ENCODE measurements around the gene CEP128.

DNA sequence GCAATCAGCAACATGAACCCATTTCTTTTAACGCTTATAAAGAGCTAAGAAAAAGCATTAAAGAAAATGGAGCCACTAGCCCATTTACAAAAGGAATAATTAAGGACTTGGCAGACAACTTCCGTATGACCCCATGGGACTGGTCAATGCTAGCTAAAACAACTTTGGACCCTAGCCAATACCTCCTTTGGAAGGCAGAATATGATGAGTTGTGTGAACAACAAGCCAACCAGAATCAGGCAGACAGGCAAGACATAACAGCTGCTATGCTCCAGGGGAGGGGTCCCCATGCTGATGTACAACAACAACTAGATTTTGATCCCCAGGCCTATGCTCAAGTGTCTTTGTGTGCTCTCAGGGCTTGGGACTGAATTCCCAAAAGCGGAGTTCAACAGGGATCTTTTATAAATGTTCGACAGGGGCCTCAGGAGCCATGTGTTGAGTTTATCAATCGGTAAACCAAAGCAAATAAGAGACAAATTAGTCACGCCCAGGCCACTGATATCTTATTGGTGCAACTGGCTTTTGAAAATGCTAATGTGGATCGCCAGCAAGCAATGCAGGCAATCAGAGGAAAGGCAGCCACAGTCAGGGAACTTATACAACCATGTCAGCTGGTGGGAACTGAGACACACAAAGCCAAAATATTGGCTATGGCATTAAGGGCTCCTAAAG is 475.9 kb downstream of the CEP128 start:
- no peak for TF ChIP-seq USF2 (IDR thresholded peaks at IDR 0.05; ENCODE audit: borderline replicate concordance, low read depth, low read length)
- no peak for TF ChIP-seq EP300 (IDR thresholded peaks at IDR 0.05; ENCODE audit: borderline replicate concordance in 1 of 2, low read depth in 1 of 2, low read length in 1 of 2)
- no peak for TF ChIP-seq RFX5 (IDR thresholded peaks at IDR 0.05; ENCODE audit: low read length)
- no peak for TF ChIP-seq EZH2phosphoT487 (IDR thresholded peaks at IDR 0.05; ENCODE audit: borderline replicate concordance, low read depth)
- no peak for TF ChIP-seq CTCF (IDR thresholded peaks at IDR 0.05)
- TF ChIP-seq YY1 (IDR thresholded peaks at IDR 0.05; ENCODE audit: low read depth): no peak

Data from SK-N-SH (cell line).